CD4-positive, alpha-beta T cell treated with Interleukin-4 for 4 hours (primary cell): ENCODE results near the gene NR1D1.

ENCODE experiments used
- DNase-seq: peaks from one replicate; pipeline ENCODE4 v3.0.0-alpha.2; 2020

NR1D1 gene

GRCh38 chr17:40059729-40060475, 40.5 kb downstream of the NR1D1 start:
- DNase-seq = no peak

GRCh38 chr17:40058865-40059264, 41.5 kb downstream of the NR1D1 start:
- no peak for DNase-seq

- no peak for DNase-seq
Measured at GRCh38 chr17:40058186-40058784, 42.1 kb downstream of the NR1D1 start.

- DNase-seq = no peak
Measured at GRCh38 chr17:40056379-40057015, 43.9 kb downstream of the NR1D1 start.
